ENCODE results near the gene HDLBP.
"Not testable (repeated sequence)": the region's sequence is repeated elsewhere in the genome, so short reads cannot be mapped to it uniquely, and the experiment has no call there.

Gene HDLBP

GRCh38 chr2:241213041-241213440 is 102.4 kb downstream of the HDLBP start:
- no peak for DNase-seq (ENCODE audit: low spot score)

- no peak for DNase-seq (ENCODE audit: low spot score)
Measured at GRCh38 chr2:241211276-241211675, 104.2 kb downstream of the HDLBP start.

DNA sequence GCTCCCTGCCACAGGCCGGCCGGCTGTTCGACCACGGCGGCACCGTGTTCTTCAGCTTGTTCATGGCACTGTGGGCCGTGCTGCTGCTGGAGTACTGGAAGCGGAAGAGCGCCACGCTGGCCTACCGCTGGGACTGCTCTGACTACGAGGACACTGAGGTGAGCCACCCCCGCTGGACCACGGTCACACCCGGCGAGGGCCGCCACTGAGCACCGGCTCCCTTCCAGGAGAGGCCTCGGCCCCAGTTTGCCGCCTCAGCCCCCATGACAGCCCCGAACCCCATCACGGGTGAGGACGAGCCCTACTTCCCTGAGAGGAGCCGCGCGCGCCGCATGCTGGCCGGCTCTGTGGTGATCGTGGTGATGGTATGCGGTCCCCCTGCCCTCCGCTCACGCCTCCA is 106.2 kb downstream of the HDLBP start:
- no peak for DNase-seq (ENCODE audit: low spot score)

GRCh38 chr2:241208058-241208457 is 107.4 kb downstream of the HDLBP start:
- DNase-seq (ENCODE audit: low spot score) = no peak

DNA sequence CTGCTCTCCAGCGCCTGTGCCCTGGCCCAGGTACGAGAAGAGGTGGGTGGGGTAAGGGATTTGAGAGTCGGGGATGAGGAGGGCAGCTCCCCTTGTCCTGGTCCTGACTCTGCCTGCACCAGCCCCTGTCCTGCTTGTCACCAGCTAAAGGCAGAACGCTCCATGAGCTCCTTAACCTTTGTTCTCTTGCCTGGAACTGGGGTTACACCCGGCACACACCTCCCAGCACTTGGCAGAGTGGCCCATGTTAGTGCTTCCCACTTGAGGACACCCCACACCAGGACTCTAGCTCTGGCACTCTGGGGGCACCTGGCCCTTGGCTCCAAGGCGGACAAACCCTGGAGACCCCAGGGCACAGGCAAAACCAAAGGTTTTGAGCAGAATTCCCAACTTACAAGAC is 107.8 kb downstream of the HDLBP start:
- no peak for DNase-seq (ENCODE audit: low spot score)

GRCh38 chr2:241207151-241207550 is 108.3 kb downstream of the HDLBP start:
- no peak for DNase-seq (ENCODE audit: low spot score)

DNA sequence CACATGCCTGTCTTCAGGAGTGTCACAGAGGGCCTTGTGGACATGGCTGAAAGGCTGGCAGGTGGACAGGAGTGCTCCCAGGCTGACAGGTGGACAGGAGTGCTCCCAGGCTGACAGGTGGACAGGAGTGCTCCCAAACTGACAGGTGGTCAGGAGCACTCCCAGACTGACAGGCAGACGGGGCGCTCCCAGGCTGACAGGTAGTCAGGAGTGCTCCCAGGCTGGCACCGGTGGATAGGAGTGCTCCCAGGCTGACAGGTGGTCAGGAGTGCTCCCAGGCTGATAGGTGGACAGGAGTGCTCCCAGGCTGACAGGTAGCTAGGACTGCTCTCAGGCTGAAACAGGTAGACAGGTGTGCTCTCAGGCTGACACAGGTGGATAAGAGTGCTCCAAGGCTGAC is 110.4 kb downstream of the HDLBP start:
- DNase-seq (ENCODE audit: low spot score) = no peak

GRCh38 chr2:241204490-241204889 is 111.0 kb downstream of the HDLBP start:
- DNase-seq (ENCODE audit: low spot score) = no peak

GRCh38 chr2:241204010-241204384 is 111.5 kb downstream of the HDLBP start:
- DNase-seq (ENCODE audit: low spot score) = no peak

DNA sequence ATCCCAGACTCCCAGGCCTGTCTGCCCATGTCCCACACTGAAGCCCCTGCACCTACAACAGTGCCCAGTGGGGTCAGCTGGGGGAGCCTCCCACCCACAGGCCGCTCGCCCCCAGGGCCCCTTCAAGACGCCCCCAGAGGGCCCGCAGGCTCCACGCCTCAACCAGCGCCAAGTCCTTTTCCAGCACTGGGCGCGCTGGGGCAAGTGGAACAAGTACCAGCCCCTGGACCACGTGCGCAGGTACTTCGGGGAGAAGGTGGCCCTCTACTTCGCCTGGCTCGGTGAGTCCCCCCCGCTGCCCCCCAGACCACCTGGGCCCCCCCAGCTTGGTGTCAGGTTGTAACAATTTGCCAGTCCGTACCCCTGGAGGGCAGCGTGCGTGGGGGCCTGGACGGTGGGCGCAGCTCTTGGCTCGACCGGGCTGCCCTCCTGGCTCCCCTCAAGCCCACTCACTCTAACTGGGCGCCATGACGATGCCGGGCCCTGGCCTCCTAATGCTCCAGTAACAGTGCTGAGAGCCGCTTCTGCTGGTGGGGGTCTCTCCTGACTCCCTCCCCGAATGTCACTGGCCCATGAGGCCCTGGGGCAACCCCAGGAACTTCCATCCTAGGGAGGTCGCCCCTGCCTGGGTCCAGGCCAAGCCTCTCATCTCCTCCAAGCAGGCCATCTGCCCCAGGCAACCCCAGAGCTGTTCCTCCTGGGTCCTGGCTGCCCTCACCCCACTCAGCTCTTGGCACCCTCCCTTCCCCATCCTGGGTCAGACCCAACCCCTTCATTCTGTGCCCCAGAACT is 112.1 kb downstream of the HDLBP start:
- no peak for DNase-seq (ENCODE audit: low spot score)

DNA sequence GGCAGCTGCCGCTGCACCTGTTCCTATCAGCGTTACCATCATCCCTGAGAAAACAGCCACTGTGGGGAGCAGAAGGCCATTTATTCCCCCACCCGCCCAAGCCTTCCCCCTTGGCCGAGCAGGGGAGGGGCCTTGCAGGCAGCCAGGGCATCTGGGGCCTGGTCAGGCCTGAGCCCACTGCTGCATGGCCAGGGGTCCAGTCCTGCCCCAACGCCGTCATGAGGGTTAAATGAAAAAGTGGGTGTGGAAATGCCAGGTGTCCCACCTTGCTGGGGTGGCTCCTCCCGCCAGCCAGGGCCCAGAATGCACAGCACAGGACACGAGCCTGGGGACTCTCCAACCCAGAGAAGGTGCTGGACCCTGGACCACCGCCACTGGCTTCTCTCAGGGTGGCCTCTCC is 112.8 kb downstream of the HDLBP start:
- no peak for DNase-seq (ENCODE audit: low spot score)

- no peak for DNase-seq (ENCODE audit: low spot score)
Measured at GRCh38 chr2:241202268-241202585, 113.2 kb downstream of the HDLBP start.

GRCh38 chr2:241201445-241202267 is 113.8 kb downstream of the HDLBP start:
- no peak for DNase-seq (ENCODE audit: low spot score)

DNA sequence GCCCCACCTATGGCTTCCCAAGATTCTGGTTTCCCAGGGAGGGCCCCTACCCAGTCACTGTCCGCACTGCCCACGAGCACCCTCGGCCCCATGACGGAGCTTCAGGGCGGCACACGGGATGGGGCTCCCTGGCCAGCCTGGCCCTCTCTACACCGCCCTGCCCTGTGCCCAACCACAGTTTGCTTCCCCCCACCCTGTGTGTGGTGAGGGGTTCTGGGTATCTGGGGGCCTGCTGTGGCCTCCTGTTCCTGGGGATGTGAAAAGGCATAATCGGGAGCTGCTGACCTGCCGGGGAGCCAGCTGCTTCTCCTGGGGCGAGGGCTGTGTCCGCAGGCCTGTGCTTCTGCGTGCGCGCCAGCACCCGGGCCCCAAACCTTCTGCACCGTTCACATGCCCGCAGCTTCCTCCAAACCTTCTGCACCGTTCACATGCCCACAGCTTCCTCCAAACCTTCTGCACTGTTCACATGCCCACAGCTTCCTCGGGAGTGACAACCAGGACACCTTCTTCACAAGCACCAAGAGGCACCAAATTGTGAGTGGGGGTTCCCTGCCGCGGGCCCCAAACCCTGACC is 114.6 kb downstream of the HDLBP start:
- DNase-seq (ENCODE audit: low spot score) = no peak

DNA sequence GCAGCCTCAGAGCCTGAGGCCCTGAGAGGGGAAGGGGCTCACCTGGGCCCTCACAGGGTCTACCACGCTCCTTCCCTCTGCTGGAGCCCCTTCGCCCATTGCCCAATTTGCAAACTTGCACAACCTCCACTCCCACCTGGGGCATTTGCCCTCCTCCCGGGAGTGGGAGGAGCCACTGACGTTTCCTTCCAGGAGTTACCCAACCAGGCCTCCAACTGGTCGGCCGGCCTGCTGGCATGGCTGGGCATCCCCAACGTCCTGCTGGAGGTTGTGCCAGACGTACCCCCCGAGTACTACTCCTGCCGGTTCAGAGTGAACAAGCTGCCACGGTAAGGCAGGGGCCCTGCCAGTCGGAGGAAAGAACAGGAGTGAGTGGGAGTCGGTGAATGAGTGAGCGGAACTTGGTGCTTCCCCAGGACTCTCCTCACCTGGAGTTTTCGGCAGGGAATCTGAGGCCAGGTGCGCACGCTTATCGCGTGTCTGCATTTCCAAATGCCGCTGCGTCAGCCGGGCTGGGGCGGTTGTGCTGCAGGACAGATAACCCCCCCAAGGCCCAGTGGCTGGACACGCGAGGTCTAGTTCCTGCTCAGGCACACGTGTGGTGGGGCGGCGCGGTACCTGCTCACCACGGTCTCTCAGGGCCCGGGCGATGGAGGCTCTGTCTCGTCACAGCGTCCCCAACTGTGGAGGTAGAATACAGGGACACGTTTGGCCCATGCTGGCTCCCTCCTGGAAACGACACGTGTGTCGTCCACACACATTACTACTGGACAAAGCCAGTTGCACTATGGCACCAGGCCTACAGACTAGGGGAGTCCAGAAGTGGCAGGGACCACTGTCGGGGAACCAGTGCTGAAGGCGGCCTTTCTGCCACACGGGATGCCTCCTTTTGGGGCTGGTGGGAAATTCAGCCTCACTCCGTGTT is 115.3 kb downstream of the HDLBP start:
- DNase-seq (ENCODE audit: low spot score) = no peak

GRCh38 chr2:241199286-241199685 is 116.2 kb downstream of the HDLBP start:
- no peak for DNase-seq (ENCODE audit: low spot score)

GRCh38 chr2:241198381-241199279 is 116.8 kb downstream of the HDLBP start:
- no peak for DNase-seq (ENCODE audit: low spot score)

- no peak for DNase-seq (ENCODE audit: low spot score)
Measured at GRCh38 chr2:241197947-241198346, 117.5 kb downstream of the HDLBP start.

GRCh38 chr2:241197246-241197645 is 118.2 kb downstream of the HDLBP start:
- DNase-seq (ENCODE audit: low spot score) = not testable (repeated sequence)

GRCh38 chr2:241195506-241196130 is 119.9 kb downstream of the HDLBP start:
- no peak for DNase-seq (ENCODE audit: low spot score)

DNA sequence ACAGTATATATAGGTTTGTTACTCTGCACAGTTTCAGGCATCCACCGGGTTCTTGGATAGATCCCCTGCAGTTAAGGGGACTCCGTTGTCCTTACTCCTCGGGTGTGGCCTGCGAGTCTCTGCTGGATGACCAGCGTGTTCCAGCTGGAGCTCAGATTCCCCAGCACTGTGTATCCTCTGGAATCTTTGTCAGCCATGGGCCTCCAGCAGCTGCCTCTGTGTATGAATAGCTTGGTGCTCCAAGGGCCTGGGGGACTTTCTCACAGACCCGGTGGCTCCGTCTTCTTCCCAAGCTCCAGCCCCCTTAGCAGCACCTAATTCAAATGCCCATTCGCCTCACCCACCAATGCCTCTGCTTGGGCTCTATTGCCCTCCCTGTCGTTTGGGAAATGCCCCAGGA is 120.7 kb downstream of the HDLBP start:
- no peak for DNase-seq (ENCODE audit: low spot score)

All from GM03348 (cell line).